ENCODE data around the gene PSD2. TPM values are rescaled to one million over a fixed set of nuclear protein-coding genes. Genes with fewer than 3 reads are reported as not detected.

Gene PSD2
- total RNA-seq, 1 donor: 0.10 TPM

DNA sequence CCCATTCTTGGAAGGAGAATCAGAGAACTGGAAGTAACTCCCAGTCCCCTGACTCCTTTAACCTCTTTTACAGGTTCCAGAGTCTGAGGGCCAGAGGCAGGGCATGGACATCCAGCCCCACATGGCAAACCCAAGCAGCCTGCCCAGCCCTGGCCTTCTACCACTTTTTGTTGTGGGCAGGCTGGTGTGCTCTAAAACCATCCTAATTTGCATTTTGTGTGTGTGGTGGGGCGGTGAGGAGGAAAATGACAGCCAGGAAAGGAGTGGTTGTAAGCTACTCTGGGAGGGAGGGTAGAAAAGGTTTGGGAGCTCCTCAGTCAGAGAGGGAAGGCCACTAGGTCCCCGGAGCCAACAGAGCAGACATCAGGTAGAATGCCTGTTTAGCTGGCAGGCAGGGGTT is 90.6 kb downstream of the PSD2 start:
- H3K9me3 ChIP-seq (ENCODE audit: low read depth, low read length): no peaks in the 10 kb centered on the region
- peaks cover 3% of the 10 kb centered on the region for H3K27me3 ChIP-seq (ENCODE audit: insufficient read depth, low read length)
- no peak overlapping the region for H3K4me3 ChIP-seq (ENCODE audit: low read length)
- no peaks in the 10 kb centered on the region for H3K4me1 ChIP-seq (ENCODE audit: insufficient read depth, low read length)

DNA sequence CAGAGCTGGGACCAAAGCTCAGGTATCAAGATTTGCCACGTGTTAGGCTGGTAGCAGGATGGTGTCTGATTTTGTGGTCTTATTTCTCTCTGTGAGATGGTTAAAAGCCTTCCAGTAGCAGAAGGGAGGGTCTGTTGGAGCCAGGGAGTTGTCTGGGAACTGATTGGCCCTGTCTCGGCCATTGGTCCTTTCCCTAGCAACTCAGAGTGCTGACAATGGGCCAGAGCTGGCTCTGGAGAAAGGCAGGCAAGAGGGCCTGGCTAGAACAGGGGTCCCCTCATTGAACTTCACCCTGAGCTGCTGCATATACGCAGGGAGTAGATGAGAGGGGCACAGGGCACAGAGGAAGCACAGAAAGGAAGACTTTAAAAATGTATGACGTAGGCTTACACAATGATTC is 92.8 kb downstream of the PSD2 start:
- H3K4me3 ChIP-seq (ENCODE audit: low read length): no peak overlapping the region
- H3K27me3 ChIP-seq (ENCODE audit: insufficient read depth, low read length): peaks cover 3% of the 10 kb centered on the region
- H3K4me1 ChIP-seq (ENCODE audit: insufficient read depth, low read length): no peaks in the 10 kb centered on the region
- H3K9me3 ChIP-seq (ENCODE audit: low read depth, low read length): no peaks in the 10 kb centered on the region

DNA sequence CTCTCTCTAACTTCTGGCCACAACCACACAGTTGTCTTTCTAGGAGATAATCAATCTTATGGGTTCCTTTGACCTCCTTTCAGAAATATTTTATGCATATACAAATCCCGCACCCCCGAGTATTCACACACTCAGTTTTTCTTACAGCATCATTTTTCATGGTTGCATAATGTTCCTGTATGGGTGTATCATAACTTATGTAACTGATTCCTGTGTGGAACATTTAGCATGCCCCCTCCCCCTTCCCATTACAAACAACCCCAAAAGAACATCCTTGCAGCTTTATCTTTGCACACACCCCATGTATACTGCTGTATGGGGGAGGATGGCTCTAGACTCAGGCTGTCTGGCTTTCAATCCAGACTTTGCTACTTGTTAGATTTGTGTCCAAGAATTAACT is 93.8 kb downstream of the PSD2 start:
- Histone ChIP-seq H3K4me1 (ENCODE audit: insufficient read depth, low read length) (no peaks in the 10 kb centered on the region), H3K27me3 (ENCODE audit: insufficient read depth, low read length) (peaks cover 3% of the 10 kb centered on the region), H3K4me3 (ENCODE audit: low read length) (no peak overlapping the region), H3K9me3 (ENCODE audit: low read depth, low read length) (no peaks in the 10 kb centered on the region)

DNA sequence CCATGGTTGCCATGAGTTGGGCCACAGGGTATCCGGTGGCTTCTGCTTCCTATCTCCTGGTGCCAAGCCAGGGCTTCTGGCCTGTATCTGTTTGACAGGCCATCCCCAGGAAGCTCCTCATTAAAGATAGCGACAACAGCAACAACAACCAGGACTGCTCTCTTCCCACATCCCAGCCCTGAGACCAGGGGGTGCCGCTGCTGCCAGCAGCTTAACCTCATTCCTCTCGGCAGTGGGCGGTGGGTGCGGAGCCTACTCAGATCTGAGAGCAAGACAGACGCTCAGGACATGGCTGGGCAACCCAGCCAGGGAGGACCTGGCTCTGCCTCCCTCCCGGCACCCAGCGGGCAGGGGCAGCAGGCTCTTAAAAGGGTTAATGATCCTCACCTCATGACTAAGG is 98.3 kb downstream of the PSD2 start:
- Histone ChIP-seq H3K4me3 (ENCODE audit: low read length) (no peak overlapping the region), H3K9me3 (ENCODE audit: low read depth, low read length) (no peaks in the 10 kb centered on the region)

More for the DNA sequence above, 98.3 kb downstream of the PSD2 start:
- Histone ChIP-seq H3K27me3 (ENCODE audit: insufficient read depth, low read length) (peaks cover 3% of the 10 kb centered on the region), H3K4me1 (ENCODE audit: insufficient read depth, low read length) (no peaks in the 10 kb centered on the region)

Other genes with a start within 250 kb of the PSD2 start
- gene UBE2D2, start 234.5 kb upstream of the PSD2 start, total RNA-seq: 81.5 TPM
- 82.8 TPM for gene CXXC5, start 147.5 kb upstream of the PSD2 start, total RNA-seq
- 0.10 TPM for gene NRG2, start 247.5 kb downstream of the PSD2 start, total RNA-seq

Measured in mononuclear cell (primary cell).